Measurements from ENCODE around the gene FAM161B. TPM values are rescaled to one million over a fixed set of nuclear protein-coding genes. Genes with fewer than 3 reads are reported as not detected.

FAM161B gene
- total and polyA plus RNA-seq, 2 of the 8 experiments (the other 6 are each of a cell fraction or from before 2014, with no cell fraction given), result 0.14 to 0.32 TPM

DNA sequence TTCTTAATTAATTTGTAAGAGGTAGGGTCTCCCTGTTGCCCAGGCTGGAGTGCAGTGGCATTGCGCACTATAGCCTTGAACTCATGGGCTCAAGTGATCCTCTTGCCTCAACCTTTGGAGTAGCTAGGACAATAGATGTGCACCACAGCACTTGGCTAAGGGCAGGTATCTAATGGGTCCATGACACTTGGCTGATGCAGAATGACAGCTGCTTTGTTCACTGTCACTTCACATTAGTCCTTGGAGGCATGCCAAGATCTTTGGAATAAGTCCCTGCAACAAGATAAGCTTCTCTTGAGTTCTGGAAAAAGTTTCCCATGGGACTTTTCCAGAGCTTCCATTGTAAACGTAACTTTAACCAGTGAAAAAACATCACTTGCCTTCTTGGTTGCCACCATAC lies 23.6 kb upstream of the FAM161B start (continued):
- TF ChIP-seq, protein P1, sequence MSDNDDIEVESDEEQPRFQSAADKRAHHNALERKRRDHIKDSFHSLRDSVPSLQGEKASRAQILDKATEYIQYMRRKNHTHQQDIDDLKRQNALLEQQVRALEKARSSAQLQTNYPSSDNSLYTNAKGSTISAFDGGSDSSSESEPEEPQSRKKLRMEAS (IDR thresholded peaks at IDR 0.05), result no peak
- no peak for TF ChIP-seq TEAD4 (IDR thresholded peaks at IDR 0.05; ENCODE audit: low read depth, low read length)
- no peak for TF ChIP-seq SIN3A (conservative IDR thresholded peaks at IDR 0.05 in 1 of 2, IDR thresholded peaks at IDR 0.05 in 1 of 2; ENCODE audit: low read depth in 1 of 2, low read length in 2 of 2)
- TF ChIP-seq TBP (IDR thresholded peaks at IDR 0.05; ENCODE audit: low read depth, low read length), result no peak
- no peak for TF ChIP-seq RFX5 (IDR thresholded peaks at IDR 0.05; ENCODE audit: borderline replicate concordance, low read depth, low read length)
